NCI-H510A treated with DMSO at 0.1 percent for 48 hours (cell line): ENCODE data around the gene EPB41L4B.
A peak's percentile ranks its signal among the peaks of the same experiment; 100 is the strongest.

Experiments used
- DNase-seq: peaks from one replicate; lab custom pipeline; 2025; lab: John Stamatoyannopoulos, UW

EPB41L4B gene

GRCh38 chr9:109198736-109199382 is 122.0 kb downstream of the EPB41L4B start:
- DNase-seq, result no peak

- no peak for DNase-seq
Measured at GRCh38 chr9:109193974-109194556, 126.8 kb downstream of the EPB41L4B start.

GRCh38 chr9:109192732-109193361 is 128.0 kb downstream of the EPB41L4B start:
- DNase-seq, result peak; percentile 7

- no peak for DNase-seq
Measured at GRCh38 chr9:109191746-109192145, 129.1 kb downstream of the EPB41L4B start.

- no peak for DNase-seq
Measured at GRCh38 chr9:109190151-109190550, 130.7 kb downstream of the EPB41L4B start.

- DNase-seq, result no peak
Measured at GRCh38 chr9:109186857-109187520, 133.9 kb downstream of the EPB41L4B start.

- DNase-seq, result peak; percentile 25
Measured at GRCh38 chr9:109182940-109183798, 137.7 kb downstream of the EPB41L4B start.

- DNase-seq, result no peak
Measured at GRCh38 chr9:109182550-109182939, 138.3 kb downstream of the EPB41L4B start.

GRCh38 chr9:109181284-109181683 is 139.6 kb downstream of the EPB41L4B start:
- no peak for DNase-seq

GRCh38 chr9:109179801-109180523 is 140.9 kb downstream of the EPB41L4B start:
- DNase-seq, result no peak

- DNase-seq, result no peak
Measured at GRCh38 chr9:109176963-109177362, 143.9 kb downstream of the EPB41L4B start.

- DNase-seq, result no peak
Measured at GRCh38 chr9:109176386-109176785, 144.5 kb downstream of the EPB41L4B start.

- no peak for DNase-seq
Measured at GRCh38 chr9:109172935-109173334, 147.9 kb downstream of the EPB41L4B start.

GRCh38 chr9:109171926-109172325 is 148.9 kb downstream of the EPB41L4B start:
- DNase-seq, result no peak

- no peak for DNase-seq
Measured at GRCh38 chr9:109168170-109168569, 152.7 kb downstream of the EPB41L4B start.

GRCh38 chr9:109167716-109168115 is 153.1 kb downstream of the EPB41L4B start:
- DNase-seq, result peak; percentile 7

- no peak for DNase-seq
Measured at GRCh38 chr9:109166771-109167601, 153.9 kb downstream of the EPB41L4B start, which contains the start of gene FRRS1L. TSS of gene FRRS1L (minus strand) at chr9:109167249. CDS start at chr9:109167138, 111 bp downstream.

GRCh38 chr9:109166171-109166770 is 154.6 kb downstream of the EPB41L4B start:
- no peak for DNase-seq

- no peak for DNase-seq
Measured at GRCh38 chr9:109164042-109164441, 156.8 kb downstream of the EPB41L4B start.

- no peak for DNase-seq
Measured at GRCh38 chr9:109163194-109163593, 157.7 kb downstream of the EPB41L4B start.
